Endothelial cell of umbilical vein (primary cell): ENCODE results near the gene KCNMA1. TPM values are rescaled to one million over a fixed set of nuclear protein-coding genes. Genes with fewer than 3 reads are reported as not detected.

ENCODE experiments used
- BruUV-seq: library from RNA; stranded (reverse); fragments of 400-500 nt; replicated peaks from 2 replicates; lab custom pipeline; 2021; lab: Mats Ljungman, UMichigan
- CTCF ChIA-PET: fragments of 300-600, 350-600 bp; sonication (Branson Sonifier 250); formaldehyde crosslinking; loops from one replicate; lab custom pipeline; 2021; ENCODE audit warnings: antibody characterized with exemption, inconsistent platforms; lab: Charles Lee
- POLR2A ChIA-PET: fragments of 300-600, 350-600 bp; sonication (Branson Sonifier 250); formaldehyde crosslinking; loops from one replicate; lab custom pipeline; 2021; ENCODE audit warnings: antibody characterized with exemption, inconsistent platforms; lab: Charles Lee
- DNase-seq: peaks from one replicate; pipeline ENCODE4 v3.0.0-alpha.2; 2011; ENCODE audit warnings: low read depth, low spot score
- FAIRE-seq: peaks from 2 replicates; lab custom pipeline; 2011; peaks lifted over from hg19 to GRCh38; lab: Jason Lieb, UNC
- H2AFZ ChIP-seq: 2 replicates; pipeline ENCODE4 v1.6.0; 2012; ENCODE audit warnings: low read depth, low read length, control low read depth, inconsistent platforms
- H3K27ac ChIP-seq: 2 replicates; pipeline ENCODE4 v1.5.1; 2011; ENCODE audit warnings: low read depth, mild to moderate bottlenecking, control low read depth, low read length, moderate library complexity; ENCODE audit not compliant: insufficient read depth
- H3K27me3 ChIP-seq, 2 experiments: 2 replicates each; pipeline versions ENCODE4 v1.6.0 to v1.6.1; 2011; ENCODE audit warnings: low read length in 2 of 2, mixed read lengths in 1 of 2; ENCODE audit not compliant: control insufficient read depth in 2 of 2, insufficient read depth in 2 of 2
- H3K36me3 ChIP-seq, 2 experiments: 2 replicates in 1 of 2; 3 replicates in 1 of 2; pipeline ENCODE4 v1.5.1; 2011; ENCODE audit warnings: low read length in 2 of 2, mild to moderate bottlenecking in 1 of 2, moderate library complexity in 1 of 2; ENCODE audit not compliant: control insufficient read depth in 2 of 2, insufficient read depth in 2 of 2; ENCODE audit errors: extremely low read depth in 1 of 2
- H3K4me1 ChIP-seq: 3 replicates; pipeline ENCODE4 v1.5.1; 2011; ENCODE audit warnings: mild to moderate bottlenecking, low read length; ENCODE audit not compliant: control insufficient read depth, insufficient read depth; ENCODE audit errors: extremely low read depth
- H3K4me2 ChIP-seq: 2 replicates; pipeline ENCODE4 v1.6.1; 2011; ENCODE audit warnings: low read length, control low read depth, mixed read lengths; ENCODE audit not compliant: insufficient read depth
- H3K4me3 ChIP-seq, 3 experiments: fragments of 200-600 bp in 1 of 3; sonication (generic), shearing (Covaris generic) in 1 of 3; replicated peaks in 1 of 3; 2 replicates each; pipeline ENCODE4 v1.5.1; 2011 to 2016; ENCODE audit warnings: control low read depth in 3 of 3, low read length in 3 of 3, mild to moderate bottlenecking in 2 of 3, inconsistent platforms in 1 of 3, low read depth in 1 of 3, moderate library complexity in 1 of 3; ENCODE audit not compliant: insufficient read depth in 1 of 3
- H3K79me2 ChIP-seq: 2 replicates; pipeline ENCODE4 v1.6.0; 2012; ENCODE audit warnings: low read length, inconsistent platforms; ENCODE audit not compliant: control insufficient read depth, insufficient read depth
- H3K9ac ChIP-seq: replicated peaks from 2 replicates; pipeline ENCODE3; 2011; ENCODE audit warnings: low read length, control low read depth; ENCODE audit not compliant: insufficient read depth; ENCODE audit errors: extremely low read depth
- H3K9me1 ChIP-seq: replicated peaks from 3 replicates; pipeline ENCODE4 v1.6.0; 2011; ENCODE audit warnings: mild to moderate bottlenecking, low read length; ENCODE audit not compliant: control insufficient read depth, insufficient read depth; ENCODE audit errors: extremely low read depth
- H3K9me3 ChIP-seq: replicated peaks from 2 replicates; pipeline ENCODE4 v1.5.1; 2012; ENCODE audit warnings: low read length, inconsistent platforms; ENCODE audit not compliant: control insufficient read depth, insufficient read depth
- H4K20me1 ChIP-seq: replicated peaks from 2 replicates; pipeline ENCODE3; 2011; ENCODE audit warnings: mild to moderate bottlenecking, low read length; ENCODE audit not compliant: control insufficient read depth, insufficient read depth; ENCODE audit errors: extremely low read depth
- EZH2 ChIP-seq: IDR thresholded peaks from 2 replicates; pipeline ENCODE4 v1.6.1; 2012; ENCODE audit warnings: borderline replicate concordance, low read depth, mild to moderate bottlenecking, moderate library complexity, low read length, inconsistent platforms; ENCODE audit not compliant: severe bottlenecking
- FOS ChIP-seq: IDR thresholded peaks from 2 replicates; pipeline ENCODE4 v1.6.1; 2011; ENCODE audit warnings: mild to moderate bottlenecking, low read length, moderate library complexity, borderline replicate concordance; ENCODE audit not compliant: insufficient read depth
- GATA2 ChIP-seq: IDR thresholded peaks from 2 replicates; pipeline ENCODE4 v1.7.0; 2011; ENCODE audit warnings: low read depth, mild to moderate bottlenecking, moderate library complexity, mixed read lengths, low read length; ENCODE audit not compliant: insufficient read length, insufficient read depth
- JUN ChIP-seq: IDR thresholded peaks from 2 replicates; pipeline ENCODE4 v1.6.1; 2011; ENCODE audit warnings: borderline replicate concordance, low read depth; ENCODE audit not compliant: insufficient read length, insufficient read depth
- MAX ChIP-seq: IDR thresholded peaks from 2 replicates; pipeline ENCODE4 v1.6.1; 2011; ENCODE audit not compliant: insufficient read depth, insufficient read length
- MYC ChIP-seq: IDR thresholded peaks from one replicate; pipeline ENCODE4 v1.6.1; 2011; ENCODE audit warnings: mild to moderate bottlenecking, low read depth, low read length
- POLR2A ChIP-seq: IDR thresholded peaks from 2 replicates; pipeline ENCODE4 v1.6.1; 2012; ENCODE audit warnings: low read depth, mild to moderate bottlenecking, control low read depth, low read length
- POLR2AphosphoS5 ChIP-seq: IDR thresholded peaks from 2 replicates; pipeline ENCODE4 v1.6.1; 2012; ENCODE audit warnings: low read depth, mild to moderate bottlenecking, control low read depth, low read length, moderate library complexity; ENCODE audit not compliant: insufficient read depth
- dilution Hi-C: fragments of 300-500 bp; cut with MboI; formaldehyde crosslinking; loops from one replicate; pipeline ENCODE4 v1.15.0; 2019; ENCODE audit warnings: low sequenced_read_pairs; ENCODE audit not compliant: extremely low pct_ligation_motif_present
- intact Hi-C: fragments of 100-400 bp; cut with micrococcal nuclease; formaldehyde crosslinking; loops from one replicate; pipeline ENCODE4 v1.10.0; 2022
- polyA plus RNA-seq, 4 experiments: library from polyadenylated mRNA; depleted of rRNA in 3 of 4; stranded (reverse) in 3 of 4; unstranded in 1 of 4; fragments of >200 nt; gene quantifications; 2 replicates each; pipeline versions ENCODE4 v1.2.1 to v1.2.3, GENCODE V29; 2011 to 2012; ENCODE audit warnings: missing spikeins in 1 of 4
- total RNA-seq: library from RNA; stranded (reverse); gene quantifications from 2 replicates; pipeline ENCODE4 v1.2.3, GENCODE V29; 2021
- TF ChIP-seq, protein P1 (sequence below), 2 donors: IDR thresholded peaks; 1 replicate in 1 of 2; 2 replicates in 1 of 2; pipeline ENCODE4 v1.5.1; 2011; ENCODE audit warnings: low read length in 2 of 2, mild to moderate bottlenecking in 2 of 2, moderate library complexity in 2 of 2, control low read depth in 1 of 2, inconsistent platforms in 1 of 2, low read depth in 1 of 2; ENCODE audit not compliant: insufficient read depth in 1 of 2; ENCODE audit errors: extremely low read depth in 1 of 2

The KCNMA1 gene
- total and polyA plus RNA-seq, 2 donors (not counting 3 experiments of a cell fraction or from before 2014, with no cell fraction given) = 0.10 to 0.82 TPM

DNA sequence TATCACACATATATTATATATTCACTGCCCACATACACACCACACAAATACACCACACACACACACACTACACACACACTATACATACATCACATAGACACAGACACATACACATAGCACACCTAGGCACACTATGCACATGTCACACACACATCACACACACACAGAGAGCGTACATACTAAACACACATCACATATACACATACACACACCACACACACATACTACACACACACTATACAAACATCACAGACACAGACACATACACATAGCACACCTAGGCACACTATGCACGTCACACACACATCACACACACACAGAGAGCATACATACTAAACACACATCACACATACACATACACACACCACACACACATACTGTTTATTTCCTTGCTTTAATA is 165.5 kb downstream of the KCNMA1 start:
- no TSS peak for BruUV-seq
- dilution Hi-C loops (no loop called here), intact Hi-C loops (no loop called here)
- Histone ChIP-seq H4K20me1 (no peaks in the 10 kb centered on the region), H2AFZ (no peak overlapping the region), H3K9me1 (no peaks in the 10 kb centered on the region), H3K9me3 (no peaks in the 10 kb centered on the region), H3K4me1 (no peaks in the 10 kb centered on the region), H3K9ac (no peak overlapping the region), H3K36me3 (no peaks in the 10 kb centered on the region), H3K4me2 (no peak overlapping the region), H3K27me3 (peaks cover 0 to 3% of the 10 kb centered on the region in 2 experiments), H3K27ac (no peak overlapping the region), H3K79me2 (no peaks in the 10 kb centered on the region), H3K4me3 (no peak overlapping the region)
- DNase-seq (no peak), FAIRE-seq (no peak)
- POLR2A ChIA-PET = no interaction called here
- CTCF ChIA-PET = no interaction called here
- no peak for TF ChIP-seq GATA2
- no peak for TF ChIP-seq MAX
- TF ChIP-seq POLR2A = no peak
- TF ChIP-seq, protein P1, sequence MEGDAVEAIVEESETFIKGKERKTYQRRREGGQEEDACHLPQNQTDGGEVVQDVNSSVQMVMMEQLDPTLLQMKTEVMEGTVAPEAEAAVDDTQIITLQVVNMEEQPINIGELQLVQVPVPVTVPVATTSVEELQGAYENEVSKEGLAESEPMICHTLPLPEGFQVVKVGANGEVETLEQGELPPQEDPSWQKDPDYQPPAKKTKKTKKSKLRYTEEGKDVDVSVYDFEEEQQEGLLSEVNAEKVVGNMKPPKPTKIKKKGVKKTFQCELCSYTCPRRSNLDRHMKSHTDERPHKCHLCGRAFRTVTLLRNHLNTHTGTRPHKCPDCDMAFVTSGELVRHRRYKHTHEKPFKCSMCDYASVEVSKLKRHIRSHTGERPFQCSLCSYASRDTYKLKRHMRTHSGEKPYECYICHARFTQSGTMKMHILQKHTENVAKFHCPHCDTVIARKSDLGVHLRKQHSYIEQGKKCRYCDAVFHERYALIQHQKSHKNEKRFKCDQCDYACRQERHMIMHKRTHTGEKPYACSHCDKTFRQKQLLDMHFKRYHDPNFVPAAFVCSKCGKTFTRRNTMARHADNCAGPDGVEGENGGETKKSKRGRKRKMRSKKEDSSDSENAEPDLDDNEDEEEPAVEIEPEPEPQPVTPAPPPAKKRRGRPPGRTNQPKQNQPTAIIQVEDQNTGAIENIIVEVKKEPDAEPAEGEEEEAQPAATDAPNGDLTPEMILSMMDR (IDR thresholded peaks at IDR 0.05; ENCODE audit: extremely low read depth in 1 of 2, insufficient read depth in 1 of 2, low read depth in 1 of 2, low read length in 2 of 2) = no peak
- no peak for TF ChIP-seq POLR2AphosphoS5

- Histone ChIP-seq H3K27me3 (no peaks in the 10 kb centered on the region), H3K4me3 (no peak overlapping the region), H3K36me3 (no peaks in the 10 kb centered on the region), H2AFZ (no peak overlapping the region), H3K79me2 (no peaks in the 10 kb centered on the region), H3K9me3 (no peaks in the 10 kb centered on the region), H3K27ac (no peak overlapping the region), H3K4me2 (no peak overlapping the region), H3K9me1 (no peaks in the 10 kb centered on the region), H3K4me1 (no peaks in the 10 kb centered on the region), H3K9ac (no peak overlapping the region), H4K20me1 (no peaks in the 10 kb centered on the region)
- no TSS peak for BruUV-seq
- intact Hi-C loops (no loop called here), dilution Hi-C loops (no loop called here)
- TF ChIP-seq, protein P1 (IDR thresholded peaks at IDR 0.05; ENCODE audit: extremely low read depth in 1 of 2, insufficient read depth in 1 of 2, low read depth in 1 of 2, low read length in 2 of 2) = no peak
- TF ChIP-seq GATA2 (no peak), MYC (no peak), POLR2A (no peak), POLR2AphosphoS5 (no peak), EZH2 (no peak), JUN (no peak), FOS (no peak), MAX (no peak)
- ChIA-PET CTCF (no interaction called here), POLR2A (no interaction called here)
- no peak for DNase-seq
- FAIRE-seq = no peak
Measured at GRCh38 chr10:77471069-77471536, 166.5 kb downstream of the KCNMA1 start.
